K562 (cell line): ENCODE results near the gene UTS2R. TPM values are rescaled to one million over a fixed set of nuclear protein-coding genes. Genes with fewer than 3 reads are reported as not detected.

Experiments used
- BCLAF1 ChIP-seq, 2 experiments: fragments of 450-650 bp in 1 of 2; IDR thresholded peaks; 2 replicates each; pipeline ENCODE4 v1.6.1; 2011 to 2017; ENCODE audit warnings: low read depth in 2 of 2, antibody characterized with exemption in 1 of 2, borderline replicate concordance in 1 of 2, low read length in 1 of 2, mild to moderate bottlenecking in 1 of 2, mixed read lengths in 1 of 2; ENCODE audit not compliant: control insufficient read depth in 1 of 2
- JUND ChIP-seq, 2 experiments: IDR thresholded peaks; 2 replicates in 1 of 2; 3 replicates in 1 of 2; pipeline ENCODE4 v1.6.1; 2011; ENCODE audit warnings: borderline replicate concordance in 2 of 2, low read depth in 2 of 2, low read length in 2 of 2, improper control_type of control experiment in 1 of 2, missing biosample characterization in 1 of 2, missing genetic modification characterization in 1 of 2, missing genetic modification reagents in 1 of 2
- WHSC1 ChIP-seq: IDR thresholded peaks from one replicate; pipeline ENCODE4 v1.6.1; 2012; ENCODE audit warnings: low read length, control low read depth, inconsistent platforms
- YY1 ChIP-seq, 3 experiments: IDR thresholded peaks; 2 replicates each; pipeline ENCODE4 v1.6.1; 2011; ENCODE audit warnings: low read length in 2 of 3, mild to moderate bottlenecking in 2 of 3, moderate library complexity in 2 of 3, borderline replicate concordance in 1 of 3, control low read depth in 1 of 3, low read depth in 1 of 3; ENCODE audit not compliant: insufficient read depth in 3 of 3, insufficient replicate concordance in 2 of 3, control insufficient read depth in 1 of 3, insufficient read length in 1 of 3; ENCODE audit errors: extremely low read depth in 1 of 3
- polyA plus RNA-seq, 8 experiments: library from polyadenylated mRNA; depleted of rRNA in 4 of 8; stranded (reverse) in 5 of 8; unstranded in 3 of 8; fragments of >200 nt; fragmentation: Nextera tagmentation in 2 of 8; fragmentation: Illumina TruSeq in 1 of 8; extraction: Ambion mirVana in 2 of 8; extraction: Trizol in 1 of 8; gene quantifications; 2 replicates each; pipeline versions ENCODE4 v1.2.1 to v1.2.3, GENCODE V29; 2011 to 2014; ENCODE audit warnings: inconsistent platforms in 1 of 8, missing spikeins in 1 of 8
- total RNA-seq, 7 experiments: library from RNA; depleted of rRNA in 6 of 7; stranded (reverse); fragments of >200 nt in 6 of 7; fragmentation: Illumina TruSeq in 2 of 7; extraction: Trizol in 2 of 7; gene quantifications; 2 replicates each; pipeline versions ENCODE4 v1.2.1 to v1.2.3, GENCODE V29; 2011 to 2021; ENCODE audit warnings: low replicate concordance in 1 of 7
- TF ChIP-seq, protein P1 (sequence below): fragments of 250-450 bp; sonication (Bioruptor Pico); IDR thresholded peaks from 2 replicates; pipeline ENCODE4 v1.8.0; 2022; ENCODE audit warnings: inconsistent platforms, mild to moderate bottlenecking, moderate library complexity, borderline replicate concordance

Gene UTS2R
- total and polyA plus RNA-seq, 9 of the 15 experiments (the other 6 are each of a cell fraction or from before 2014, with no cell fraction given): 0.22 TPM; not detected in 8

- no peak for TF ChIP-seq JUND (IDR thresholded peaks at IDR 0.05; ENCODE audit: borderline replicate concordance, low read depth, low read length)
- TF ChIP-seq JUND (tag; IDR thresholded peaks at IDR 0.05; ENCODE audit: borderline replicate concordance, low read depth, low read length): no peak
- TF ChIP-seq, protein P1, sequence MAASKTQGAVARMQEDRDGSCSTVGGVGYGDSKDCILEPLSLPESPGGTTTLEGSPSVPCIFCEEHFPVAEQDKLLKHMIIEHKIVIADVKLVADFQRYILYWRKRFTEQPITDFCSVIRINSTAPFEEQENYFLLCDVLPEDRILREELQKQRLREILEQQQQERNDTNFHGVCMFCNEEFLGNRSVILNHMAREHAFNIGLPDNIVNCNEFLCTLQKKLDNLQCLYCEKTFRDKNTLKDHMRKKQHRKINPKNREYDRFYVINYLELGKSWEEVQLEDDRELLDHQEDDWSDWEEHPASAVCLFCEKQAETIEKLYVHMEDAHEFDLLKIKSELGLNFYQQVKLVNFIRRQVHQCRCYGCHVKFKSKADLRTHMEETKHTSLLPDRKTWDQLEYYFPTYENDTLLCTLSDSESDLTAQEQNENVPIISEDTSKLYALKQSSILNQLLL: no peak
- TF ChIP-seq BCLAF1 (IDR thresholded peaks at IDR 0.05; ENCODE audit: borderline replicate concordance in 1 of 2, control insufficient read depth in 1 of 2, low read depth in 2 of 2, low read length in 1 of 2): no peak
- TF ChIP-seq WHSC1: no peak
- TF ChIP-seq YY1 (IDR thresholded peaks at IDR 0.05; ENCODE audit: borderline replicate concordance in 1 of 3, control insufficient read depth in 1 of 3, extremely low read depth in 1 of 3, insufficient read depth in 3 of 3, insufficient read length in 1 of 3, insufficient replicate concordance in 2 of 3, low read depth in 1 of 3, low read length in 2 of 3): no peak
Measured at GRCh38 chr17:82357394-82357793, 14.2 kb upstream of the UTS2R start (continued).
